ENCODE data around the gene SMIM13.
"Not testable (repeated sequence)": the region's sequence is repeated elsewhere in the genome, so short reads cannot be mapped to it uniquely, and the experiment has no call there.

SMIM13 gene

GRCh38 chr6:11085758-11086435 is 7.7 kb upstream of the SMIM13 start:
- Histone ChIP-seq H3K9me3 (no peaks in the 10 kb centered on the region), H3K27me3 (no peaks in the 10 kb centered on the region), H3K4me1 (no peaks in the 10 kb centered on the region), H3K4me3 (no peak overlapping the region), H3K36me3 (no peaks in the 10 kb centered on the region), H3K27ac (no peak overlapping the region)
- no peak for DNase-seq
- TF ChIP-seq CTCF (IDR thresholded peaks at IDR 0.05) = no peak
- intact Hi-C loops (cut with DNase I; ENCODE audit: low total_unique reads) = no loop called here

- H3K4me1 ChIP-seq; DNase-seq; H3K27me3 ChIP-seq; H3K27ac ChIP-seq; H3K36me3 ChIP-seq; H3K4me3 ChIP-seq; intact Hi-C loops (cut with DNase I; ENCODE audit: low total_unique reads); H3K9me3 ChIP-seq: not testable (repeated sequence)
Measured at GRCh38 chr6:11087141-11087812, 6.4 kb upstream of the SMIM13 start.

GRCh38 chr6:11089695-11090094 is 3.9 kb upstream of the SMIM13 start:
- no peak for DNase-seq
- Histone ChIP-seq H3K4me1 (peaks cover 0 to 6% (median 3%) of the 10 kb centered on the region in 4 donors), H3K27ac (no peak overlapping the region), H3K27me3 (no peaks in the 10 kb centered on the region), H3K4me3 (no peak overlapping the region), H3K36me3 (no peaks in the 10 kb centered on the region), H3K9me3 (no peaks in the 10 kb centered on the region)
- no peak for TF ChIP-seq CTCF (IDR thresholded peaks at IDR 0.05)
- intact Hi-C loops (cut with DNase I; ENCODE audit: low total_unique reads) = no loop called here

GRCh38 chr6:11091141-11091540 is 2.5 kb upstream of the SMIM13 start:
- DNase-seq; H3K27me3 ChIP-seq; H3K36me3 ChIP-seq; H3K27ac ChIP-seq; H3K9me3 ChIP-seq; H3K4me3 ChIP-seq; intact Hi-C loops (cut with DNase I; ENCODE audit: low total_unique reads): not testable (repeated sequence)
- peaks cover 0 to 14% (median 7%) of the 10 kb centered on the region in 4 donors for H3K4me1 ChIP-seq

GRCh38 chr6:11092668-11093375 is 812 bp upstream of the SMIM13 start:
- Histone ChIP-seq H3K27me3 (no peaks in the 10 kb centered on the region), H3K36me3 (no peaks in the 10 kb centered on the region), H3K4me1 (peaks cover 0 to 17% (median 7%) of the 10 kb centered on the region in 4 donors), H3K9me3 (no peaks in the 10 kb centered on the region), H3K4me3 (peak overlapping the region; percentile 83 to 99), H3K27ac (peak overlapping the region; percentile 97 to 99)
- intact Hi-C loops (cut with DNase I; ENCODE audit: low total_unique reads) = no loop called here
- no peak for TF ChIP-seq CTCF (IDR thresholded peaks at IDR 0.05)
- peak in 1 of 2 donors; percentile 30 for DNase-seq

GRCh38 chr6:11093376-11093625 is 333 bp upstream of the SMIM13 start:
- H3K4me1 ChIP-seq = peaks cover 0 to 17% (median 7%) of the 10 kb centered on the region in 4 donors
- intact Hi-C loops (cut with DNase I; ENCODE audit: low total_unique reads) = no loop called here
- DNase-seq = no peak
- H3K27me3 ChIP-seq = no peaks in the 10 kb centered on the region
- no peak for TF ChIP-seq CTCF (IDR thresholded peaks at IDR 0.05)
- H3K9me3 ChIP-seq = no peaks in the 10 kb centered on the region
- no peaks in the 10 kb centered on the region for H3K36me3 ChIP-seq
- H3K4me3 ChIP-seq = peak overlapping the region; percentile 83 to 99
- H3K27ac ChIP-seq = peak overlapping the region; percentile 97 to 99

Data from tibial artery (tissue), 4 donors.